Activated B cell treated with CpG ODN at 0.5 μM for 24 hours (primary cell): ENCODE results near the gene EPB41L2. TPM values are rescaled to one million over a fixed set of nuclear protein-coding genes. Genes with fewer than 3 reads are reported as not detected.
"Not testable (repeated sequence)": the region's sequence is repeated elsewhere in the genome, so short reads cannot be mapped to it uniquely, and the experiment has no call there.

Source experiments
- ATAC-seq: fragments of 200-7000 bp; cut with Tn5 transposase; one replicate; pipeline ENCODE4 v1.10.0; 2021; ENCODE audit warnings: low read depth, mild to moderate bottlenecking, moderate library complexity
- CTCF ChIA-PET: fragments of 350-600 bp; sonication (Branson Sonifier 250); formaldehyde crosslinking; loops from one replicate; lab custom pipeline; 2021; ENCODE audit warnings: antibody characterized with exemption; lab: Charles Lee
- POLR2A ChIA-PET: fragments of 350-600 bp; sonication (Branson Sonifier 250); formaldehyde crosslinking; loops from one replicate; lab custom pipeline; 2021; ENCODE audit warnings: antibody characterized with exemption; lab: Charles Lee
- DNase-seq: peaks from one replicate; pipeline ENCODE4 v3.0.0; 2022
- H3K27ac Mint-ChIP-seq: one replicate; pipeline ENCODE4 v1.8.0; 2020; ENCODE audit warnings: mixed read lengths
- H3K27me3 Mint-ChIP-seq: one replicate; pipeline ENCODE4 v1.8.0; 2021; ENCODE audit warnings: mixed read lengths
- H3K36me3 Mint-ChIP-seq: one replicate; pipeline ENCODE4 v1.8.0; 2021; ENCODE audit warnings: low read depth, mixed read lengths
- H3K4me1 Mint-ChIP-seq: one replicate; pipeline ENCODE4 v1.8.0; 2021; ENCODE audit warnings: mixed read lengths
- H3K4me3 Mint-ChIP-seq: one replicate; pipeline ENCODE4 v1.8.0; 2020; ENCODE audit warnings: mild to moderate bottlenecking, mixed read lengths
- H3K9me3 Mint-ChIP-seq: one replicate; pipeline ENCODE4 v1.8.0; 2020; ENCODE audit warnings: mixed read lengths
- intact Hi-C: fragments of 100-400 bp; cut with micrococcal nuclease; formaldehyde crosslinking; loops from one replicate; pipeline ENCODE4 v1.15.1; 2024
- total RNA-seq: library from RNA; stranded (reverse); gene quantifications from 2 replicates; pipeline ENCODE4 v1.2.3, GENCODE V29; 2022
- TF ChIP-seq, protein P1 (sequence below): fragments of 200-600 bp; IDR thresholded peaks from one replicate; pipeline ENCODE4 v1.8.0; 2022; ENCODE audit warnings: antibody characterized with exemption, mild to moderate bottlenecking

The EPB41L2 gene
- total RNA-seq, 1 donor from 2014 or later = 62.8 TPM

- no peaks in the 10 kb centered on the region for H3K36me3 Mint-ChIP-seq
- ChIA-PET CTCF (no interaction called here), POLR2A (no interaction called here)
- ATAC-seq (no peak), DNase-seq (no peak)
- TF ChIP-seq, protein P1, sequence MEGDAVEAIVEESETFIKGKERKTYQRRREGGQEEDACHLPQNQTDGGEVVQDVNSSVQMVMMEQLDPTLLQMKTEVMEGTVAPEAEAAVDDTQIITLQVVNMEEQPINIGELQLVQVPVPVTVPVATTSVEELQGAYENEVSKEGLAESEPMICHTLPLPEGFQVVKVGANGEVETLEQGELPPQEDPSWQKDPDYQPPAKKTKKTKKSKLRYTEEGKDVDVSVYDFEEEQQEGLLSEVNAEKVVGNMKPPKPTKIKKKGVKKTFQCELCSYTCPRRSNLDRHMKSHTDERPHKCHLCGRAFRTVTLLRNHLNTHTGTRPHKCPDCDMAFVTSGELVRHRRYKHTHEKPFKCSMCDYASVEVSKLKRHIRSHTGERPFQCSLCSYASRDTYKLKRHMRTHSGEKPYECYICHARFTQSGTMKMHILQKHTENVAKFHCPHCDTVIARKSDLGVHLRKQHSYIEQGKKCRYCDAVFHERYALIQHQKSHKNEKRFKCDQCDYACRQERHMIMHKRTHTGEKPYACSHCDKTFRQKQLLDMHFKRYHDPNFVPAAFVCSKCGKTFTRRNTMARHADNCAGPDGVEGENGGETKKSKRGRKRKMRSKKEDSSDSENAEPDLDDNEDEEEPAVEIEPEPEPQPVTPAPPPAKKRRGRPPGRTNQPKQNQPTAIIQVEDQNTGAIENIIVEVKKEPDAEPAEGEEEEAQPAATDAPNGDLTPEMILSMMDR = no peak
- H3K9me3 Mint-ChIP-seq = no peaks in the 10 kb centered on the region
- intact Hi-C loops = no loop called here
- H3K27me3 Mint-ChIP-seq = no peaks in the 10 kb centered on the region
- H3K27ac Mint-ChIP-seq = no peak overlapping the region
- H3K4me1 Mint-ChIP-seq = peaks cover 10% of the 10 kb centered on the region
- no peak overlapping the region for H3K4me3 Mint-ChIP-seq
These were observed 67.1 kb downstream of the EPB41L2 start for GRCh38 chr6:130995783-130996447.

GRCh38 chr6:130994319-130995097 is 68.5 kb downstream of the EPB41L2 start:
- Mint-ChIP-seq H3K27me3 (no peaks in the 10 kb centered on the region), H3K27ac (no peak overlapping the region), H3K4me1 (no peaks in the 10 kb centered on the region), H3K4me3 (no peak overlapping the region), H3K9me3 (no peaks in the 10 kb centered on the region), H3K36me3 (no peaks in the 10 kb centered on the region)
- TF ChIP-seq, protein P1 = no peak
- DNase-seq = no peak
- no peak for ATAC-seq
- intact Hi-C loops = no loop called here
- ChIA-PET CTCF (no interaction called here), POLR2A (no interaction called here)

- H3K9me3 Mint-ChIP-seq = no peaks in the 10 kb centered on the region
- intact Hi-C loops = no loop called here
- ATAC-seq (no peak), DNase-seq (no peak)
- TF ChIP-seq, protein P1 = no peak
- no peaks in the 10 kb centered on the region for H3K36me3 Mint-ChIP-seq
- ChIA-PET CTCF (no interaction called here), POLR2A (no interaction called here)
- H3K27ac Mint-ChIP-seq = no peak overlapping the region
- H3K4me1 Mint-ChIP-seq = no peaks in the 10 kb centered on the region
- no peak overlapping the region for H3K4me3 Mint-ChIP-seq
- no peaks in the 10 kb centered on the region for H3K27me3 Mint-ChIP-seq
These were observed 69.7 kb downstream of the EPB41L2 start for GRCh38 chr6:130993292-130993765.

DNA sequence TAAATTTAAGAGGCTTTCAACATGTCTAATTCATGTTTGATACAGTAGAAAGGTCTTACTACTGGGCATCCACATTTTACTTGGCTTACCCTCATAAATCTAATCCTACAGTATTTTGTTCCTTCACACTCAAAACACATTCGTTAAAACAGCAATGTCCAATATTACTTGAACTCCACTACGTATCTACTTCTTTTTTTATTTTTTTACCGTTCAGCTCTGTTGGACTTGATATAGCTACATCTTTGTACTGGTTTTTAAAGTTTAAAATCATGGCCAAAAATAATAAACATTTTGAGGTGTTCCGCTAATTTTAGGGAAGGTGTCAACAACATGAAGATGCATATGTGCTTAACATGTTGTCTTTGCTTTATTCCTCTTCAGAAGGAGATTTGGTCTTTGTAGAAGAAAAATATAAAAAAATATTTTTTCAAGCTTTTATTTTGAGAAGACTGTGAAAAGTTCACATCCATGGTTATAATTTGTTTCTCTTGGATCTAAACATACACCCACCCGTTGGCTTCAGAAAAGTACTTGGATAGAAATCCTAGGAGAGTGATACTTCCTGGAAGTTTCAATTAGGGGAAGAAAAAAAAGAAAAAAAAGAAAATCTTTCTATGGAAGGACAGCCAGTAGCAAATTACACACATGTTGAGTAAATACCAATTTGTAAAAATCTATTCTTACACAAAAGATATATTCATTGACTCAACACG is 71.5 kb downstream of the EPB41L2 start:
- no peak for DNase-seq
- POLR2A ChIA-PET = interaction anchor here (0.7 kb wide), 1 partner anchor 639 kb away, joined by 4 read pairs; no protein-coding TSS in a partner anchor
- TF ChIP-seq, protein P1 = no peak
- Mint-ChIP-seq H3K4me3 (no peak overlapping the region), H3K4me1 (peaks cover 5% of the 10 kb centered on the region), H3K9me3 (no peaks in the 10 kb centered on the region), H3K36me3 (peaks cover 3% of the 10 kb centered on the region), H3K27me3 (no peaks in the 10 kb centered on the region), H3K27ac (no peak overlapping the region)
- CTCF ChIA-PET = no interaction called here
- no peak for ATAC-seq
- intact Hi-C loops = no loop called here

GRCh38 chr6:130987539-130987938 is 75.5 kb downstream of the EPB41L2 start:
- peaks cover 14% of the 10 kb centered on the region for H3K36me3 Mint-ChIP-seq
- ATAC-seq, POLR2A ChIA-PET, H3K27me3 Mint-ChIP-seq, CTCF ChIA-PET, DNase-seq, H3K4me3 Mint-ChIP-seq, intact Hi-C loops, H3K27ac Mint-ChIP-seq: not testable (repeated sequence)
- H3K4me1 Mint-ChIP-seq = peaks cover 18% of the 10 kb centered on the region
- peaks cover 13% of the 10 kb centered on the region for H3K9me3 Mint-ChIP-seq
